ENCODE measurements around the gene CROCC2. TPM values are rescaled to one million over a fixed set of nuclear protein-coding genes. Genes with fewer than 3 reads are reported as not detected.

Gene CROCC2
- total and polyA plus RNA-seq, 12 donors = 0.07 to 0.65 (median 0.28) TPM; not detected in 6

DNA sequence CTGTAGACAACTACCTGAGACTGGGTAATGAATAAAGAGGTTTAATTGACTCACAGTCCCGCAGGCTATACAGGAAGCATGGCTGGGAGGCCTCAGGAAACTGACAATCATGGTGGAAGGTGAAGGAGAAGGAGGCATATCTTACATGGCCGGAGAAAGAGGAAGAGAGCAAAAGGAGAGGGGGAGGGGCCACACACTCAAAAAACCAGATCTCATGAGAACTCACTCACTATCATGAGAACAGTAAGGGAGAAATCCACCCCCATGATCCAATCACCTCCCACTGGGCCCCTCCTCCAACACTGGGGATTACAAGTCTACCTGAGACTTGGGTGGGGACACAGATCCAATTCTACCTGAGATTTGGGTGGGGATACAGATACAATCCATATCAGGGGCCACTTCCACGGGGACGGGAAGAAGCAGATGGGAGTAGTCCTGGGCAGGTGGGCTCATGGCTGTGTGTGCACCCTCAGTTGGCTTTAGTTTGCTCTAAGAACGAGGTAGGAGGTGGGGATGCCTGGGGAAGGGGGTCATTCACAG is 20.0 kb upstream of the CROCC2 start:
- H3K4me1 ChIP-seq (replicated peaks in 1 of 2) = no peaks in the 10 kb centered on the region
- WGBS, 4 donors = 80 to 85% (median 83%) methylated on average over 4 to 5 of the region's 5 CpGs
- no peak for DNase-seq
- no peaks in the 10 kb centered on the region for H3K27me3 ChIP-seq
- intact Hi-C loops (cut with DNase I) = no loop called here
- no peak overlapping the region for H3K4me3 ChIP-seq
- H3K27ac ChIP-seq = no peak overlapping the region
- TF ChIP-seq, protein P1, sequence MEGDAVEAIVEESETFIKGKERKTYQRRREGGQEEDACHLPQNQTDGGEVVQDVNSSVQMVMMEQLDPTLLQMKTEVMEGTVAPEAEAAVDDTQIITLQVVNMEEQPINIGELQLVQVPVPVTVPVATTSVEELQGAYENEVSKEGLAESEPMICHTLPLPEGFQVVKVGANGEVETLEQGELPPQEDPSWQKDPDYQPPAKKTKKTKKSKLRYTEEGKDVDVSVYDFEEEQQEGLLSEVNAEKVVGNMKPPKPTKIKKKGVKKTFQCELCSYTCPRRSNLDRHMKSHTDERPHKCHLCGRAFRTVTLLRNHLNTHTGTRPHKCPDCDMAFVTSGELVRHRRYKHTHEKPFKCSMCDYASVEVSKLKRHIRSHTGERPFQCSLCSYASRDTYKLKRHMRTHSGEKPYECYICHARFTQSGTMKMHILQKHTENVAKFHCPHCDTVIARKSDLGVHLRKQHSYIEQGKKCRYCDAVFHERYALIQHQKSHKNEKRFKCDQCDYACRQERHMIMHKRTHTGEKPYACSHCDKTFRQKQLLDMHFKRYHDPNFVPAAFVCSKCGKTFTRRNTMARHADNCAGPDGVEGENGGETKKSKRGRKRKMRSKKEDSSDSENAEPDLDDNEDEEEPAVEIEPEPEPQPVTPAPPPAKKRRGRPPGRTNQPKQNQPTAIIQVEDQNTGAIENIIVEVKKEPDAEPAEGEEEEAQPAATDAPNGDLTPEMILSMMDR (IDR thresholded peaks at IDR 0.05) = no peak
- no peak for TF ChIP-seq POLR2A (IDR thresholded peaks at IDR 0.05)
- no peaks in the 10 kb centered on the region for H3K9me3 ChIP-seq (replicated peaks in 1 of 3)
- H3K36me3 ChIP-seq (replicated peaks in 1 of 2) = no peaks in the 10 kb centered on the region

- Histone ChIP-seq H3K4me1 (replicated peaks in 1 of 2) (no peaks in the 10 kb centered on the region), H3K27ac (no peak overlapping the region), H3K4me3 (no peak overlapping the region), H3K27me3 (no peaks in the 10 kb centered on the region), H3K36me3 (replicated peaks in 1 of 2) (no peaks in the 10 kb centered on the region), H3K9me3 (replicated peaks in 1 of 3) (no peaks in the 10 kb centered on the region)
- TF ChIP-seq, protein P1 (IDR thresholded peaks at IDR 0.05) = no peak
- no peak for TF ChIP-seq POLR2A (IDR thresholded peaks at IDR 0.05)
- DNase-seq = no peak
- intact Hi-C loops (cut with DNase I) = no loop called here
- 79 to 93% (median 90%) methylated on average over 11 to 18 of the region's 18 CpGs for WGBS, 4 donors
Measured at GRCh38 chr2:240886678-240887609, 19.2 kb upstream of the CROCC2 start.

- intact Hi-C loops (cut with DNase I) = no loop called here
- no peak overlapping the region for H3K27ac ChIP-seq
- no peak overlapping the region for H3K4me3 ChIP-seq
- no peaks in the 10 kb centered on the region for H3K36me3 ChIP-seq (replicated peaks in 1 of 2)
- H3K4me1 ChIP-seq (replicated peaks in 1 of 2) = no peaks in the 10 kb centered on the region
- WGBS, 4 donors = 90 to 100% (median 93%) methylated on average over 2 to 4 of the region's 4 CpGs
- DNase-seq = no peak
- no peaks in the 10 kb centered on the region for H3K27me3 ChIP-seq
- no peaks in the 10 kb centered on the region for H3K9me3 ChIP-seq (replicated peaks in 1 of 3)
- no peak for TF ChIP-seq POLR2A (IDR thresholded peaks at IDR 0.05)
- TF ChIP-seq, protein P1 (IDR thresholded peaks at IDR 0.05) = no peak
Measured at GRCh38 chr2:240887631-240888030, 18.5 kb upstream of the CROCC2 start.

GRCh38 chr2:240888130-240888889 is 17.8 kb upstream of the CROCC2 start:
- no peaks in the 10 kb centered on the region for H3K27me3 ChIP-seq
- no peaks in the 10 kb centered on the region for H3K36me3 ChIP-seq (replicated peaks in 1 of 2)
- DNase-seq = no peak
- no peak for TF ChIP-seq POLR2A (IDR thresholded peaks at IDR 0.05)
- TF ChIP-seq, protein P1 (IDR thresholded peaks at IDR 0.05) = no peak
- WGBS, 4 donors = 90 to 95% (median 92%) methylated on average over 6 to 37 of the region's 37 CpGs
- no peaks in the 10 kb centered on the region for H3K9me3 ChIP-seq (replicated peaks in 1 of 3)
- H3K27ac ChIP-seq = no peak overlapping the region
- no peak overlapping the region for H3K4me3 ChIP-seq
- no peaks in the 10 kb centered on the region for H3K4me1 ChIP-seq (replicated peaks in 1 of 2)
- intact Hi-C loops (cut with DNase I) = no loop called here
